Liver (tissue), 9 donors: ENCODE results near the gene EFNB1. TPM values are rescaled to one million over a fixed set of nuclear protein-coding genes. Genes with fewer than 3 reads are reported as not detected.

Source experiments
- DNase-seq: peaks from one replicate; pipeline ENCODE4 v3.0.0-alpha.2; 2017; ENCODE audit warnings: low spot score
- H3K27ac ChIP-seq, 2 donors: one replicate each; pipeline ENCODE4 v1.7.0; 2013; ENCODE audit warnings: inconsistent platforms in 2 of 2, low read length in 2 of 2, control low read depth in 1 of 2, low read depth in 1 of 2, mild to moderate bottlenecking in 1 of 2
- H3K27me3 ChIP-seq, 4 donors: one replicate each; pipeline versions ENCODE4 v1.6.1 to v1.7.0; 2013; ENCODE audit warnings: low read length in 3 of 4, inconsistent platforms in 1 of 4, mild to moderate bottlenecking in 1 of 4, moderate library complexity in 1 of 4; ENCODE audit not compliant: control insufficient read depth in 4 of 4, insufficient read depth in 4 of 4
- H3K36me3 ChIP-seq, 4 donors: one replicate each; pipeline versions ENCODE4 v1.6.1 to v1.7.0; 2013; ENCODE audit warnings: low read length in 3 of 4, mild to moderate bottlenecking in 3 of 4, low read depth in 1 of 4, moderate library complexity in 1 of 4; ENCODE audit not compliant: control insufficient read depth in 4 of 4, insufficient read depth in 3 of 4
- H3K4me1 ChIP-seq, 4 donors: one replicate each; pipeline versions ENCODE4 v1.6.1 to v1.7.0; 2013; ENCODE audit warnings: low read length in 3 of 4, mild to moderate bottlenecking in 3 of 4, moderate library complexity in 1 of 4; ENCODE audit not compliant: control insufficient read depth in 4 of 4, insufficient read depth in 4 of 4
- H3K4me3 ChIP-seq, 3 donors: one replicate each; pipeline versions ENCODE4 v1.6.1 to v1.7.0; 2013; ENCODE audit warnings: low read length in 3 of 3, control low read depth in 1 of 3, low read depth in 1 of 3, mild to moderate bottlenecking in 1 of 3
- H3K9ac ChIP-seq, 2 donors: one replicate each; pipeline ENCODE4 v1.7.0; 2013; ENCODE audit warnings: low read length in 2 of 2, mild to moderate bottlenecking in 2 of 2, moderate library complexity in 2 of 2, control low read depth in 1 of 2, low read depth in 1 of 2
- H3K9me3 ChIP-seq, 4 donors: one replicate each; pipeline versions ENCODE4 v1.6.1 to v1.7.0; 2013; ENCODE audit warnings: low read length in 3 of 4; ENCODE audit not compliant: control insufficient read depth in 4 of 4
- EGR1 ChIP-seq, 2 donors: IDR thresholded peaks; 2 replicates each; pipeline ENCODE4 v1.6.1; 2016 to 2018; ENCODE audit warnings: antibody characterized with exemption in 2 of 2, low read depth in 2 of 2
- FOXA1 ChIP-seq: IDR thresholded peaks from 2 replicates; pipeline ENCODE4 v1.6.1; 2016; ENCODE audit warnings: antibody characterized with exemption
- FOXA2 ChIP-seq: IDR thresholded peaks from 2 replicates; pipeline ENCODE4 v1.6.1; 2016; ENCODE audit warnings: antibody characterized with exemption
- GABPA ChIP-seq, 2 donors: IDR thresholded peaks in 1 of 2; conservative IDR thresholded peaks in 1 of 2; 2 replicates each; pipeline ENCODE4 v1.6.1; 2016; ENCODE audit warnings: antibody characterized with exemption in 2 of 2, mild to moderate bottlenecking in 1 of 2, moderate library complexity in 1 of 2
- HNF4A ChIP-seq, 2 donors: conservative IDR thresholded peaks; 2 replicates each; pipeline ENCODE4 v1.6.1; 2016; ENCODE audit warnings: antibody characterized with exemption in 2 of 2, mild to moderate bottlenecking in 2 of 2
- HNF4G ChIP-seq: IDR thresholded peaks from 2 replicates; pipeline ENCODE4 v1.6.1; 2016; ENCODE audit warnings: antibody characterized with exemption
- JUND ChIP-seq, 2 donors: IDR thresholded peaks; 2 replicates each; pipeline ENCODE4 v1.6.1; 2016; ENCODE audit warnings: antibody characterized with exemption in 2 of 2
- NR2F2 ChIP-seq: IDR thresholded peaks from 2 replicates; pipeline ENCODE4 v1.6.1; 2016; ENCODE audit warnings: antibody characterized with exemption
- RAD21 ChIP-seq, 2 donors: IDR thresholded peaks; 2 replicates each; pipeline ENCODE4 v1.6.1; 2016; ENCODE audit warnings: antibody characterized with exemption in 2 of 2, mild to moderate bottlenecking in 2 of 2
- RXRA ChIP-seq, 2 donors: IDR thresholded peaks; 2 replicates each; pipeline ENCODE4 v1.6.1; 2017 to 2018; ENCODE audit warnings: antibody characterized with exemption in 2 of 2, mild to moderate bottlenecking in 1 of 2
- SP1 ChIP-seq: IDR thresholded peaks from 2 replicates; pipeline ENCODE4 v1.6.1; 2018; ENCODE audit warnings: antibody characterized with exemption, mild to moderate bottlenecking
- TAF1 ChIP-seq: conservative IDR thresholded peaks from 2 replicates; pipeline ENCODE4 v1.6.1; 2016; ENCODE audit warnings: antibody characterized with exemption, mild to moderate bottlenecking
- YY1 ChIP-seq: IDR thresholded peaks from 2 replicates; pipeline ENCODE4 v1.6.1; 2016; ENCODE audit warnings: antibody characterized with exemption, mild to moderate bottlenecking
- WGBS: extraction: QIAGEN DNeasy Blood & Tissue Kit; methylation state at CpG from one replicate; pipeline ENCODE4 v1.1.7; 2013; 5-methylcytosine and 5-hydroxymethylcytosine counted together
- polyA plus RNA-seq, 2 donors: library from polyadenylated mRNA; stranded (reverse) in 1 of 2; unstranded in 1 of 2; fragments of 200-250 nt in 1 of 2; fragments of >200 nt in 1 of 2; fragmentation: Nextera tagmentation in 1 of 2; extraction: Ambion mirVana in 1 of 2; gene quantifications; one replicate each; pipeline versions ENCODE4 v1.2.1 to v1.2.3, GENCODE V29; 2013 to 2015
- total RNA-seq, 2 donors: library from RNA; depleted of rRNA; stranded (reverse); fragments of >200 nt; gene quantifications; one replicate each; pipeline ENCODE4 v1.2.3, GENCODE V29; 2014
- TF ChIP-seq, protein P1 (sequence below): IDR thresholded peaks from 2 replicates; pipeline ENCODE4 v1.6.1; 2016; ENCODE audit warnings: antibody characterized with exemption
- TF ChIP-seq, protein P2 (sequence below): IDR thresholded peaks from 2 replicates; pipeline ENCODE4 v1.6.1; 2016; ENCODE audit warnings: antibody characterized with exemption
- TF ChIP-seq, protein P3 (sequence below): IDR thresholded peaks from 2 replicates; pipeline ENCODE4 v1.6.1; 2016; ENCODE audit warnings: antibody characterized with exemption
- TF ChIP-seq, protein P4 (sequence below): fragments of 150-350 bp; IDR thresholded peaks from 2 replicates; pipeline ENCODE4 v1.5.1; 2017; ENCODE audit warnings: improper control_type of control experiment, low read depth, low read length; ENCODE audit not compliant: missing input control
- TF ChIP-seq, protein P5 (sequence below): IDR thresholded peaks from 2 replicates; pipeline ENCODE4 v1.6.1; 2016; ENCODE audit warnings: antibody characterized with exemption, mild to moderate bottlenecking
- donor health status: healthy.
- donor health status: healthy.
- donor health status: healthy.
- donor health status: healthy.
- donor health status: healthy.

The EFNB1 gene
- total and polyA plus RNA-seq, 4 donors, result 3.6 to 8.9 (median 8.1) TPM

DNA sequence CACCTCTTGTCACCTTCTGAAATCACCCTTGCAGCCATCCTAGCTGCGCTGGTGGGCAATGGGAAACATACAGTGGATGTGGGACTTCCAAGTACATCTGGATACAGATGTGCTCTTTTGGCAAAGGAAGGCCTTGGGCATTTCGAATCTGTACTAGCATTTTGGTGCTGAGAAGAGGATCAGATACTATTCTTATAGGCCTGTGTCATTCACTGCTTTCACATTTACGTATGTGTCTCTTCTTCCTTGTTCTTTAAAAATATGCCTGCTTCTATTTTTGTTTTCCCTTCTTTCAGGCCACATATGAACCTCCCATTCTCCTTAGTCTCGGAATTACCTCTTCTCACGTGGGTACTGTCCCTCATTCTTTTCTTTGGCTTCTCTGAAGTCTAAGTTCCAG, 53.1 kb downstream of the EFNB1 start:
- H3K27me3 ChIP-seq, result no peaks in the 10 kb centered on the region
- no peak overlapping the region for H3K27ac ChIP-seq
- no peaks in the 10 kb centered on the region for H3K9me3 ChIP-seq
- H3K9ac ChIP-seq, result no peak overlapping the region
- DNase-seq, result no peak
- H3K4me1 ChIP-seq, result peaks cover 0 to 6% (median 0%) of the 10 kb centered on the region in 4 donors
- WGBS, result 95% methylated on average over 5 of the region's 5 CpGs
- no peaks in the 10 kb centered on the region for H3K36me3 ChIP-seq
- H3K4me3 ChIP-seq, result no peak overlapping the region
- TF ChIP-seq RXRA (IDR thresholded peaks at IDR 0.05) (no peak), FOXA2 (no peak), SP1 (no peak), YY1 (no peak), RAD21 (IDR thresholded peaks at IDR 0.05) (no peak), EGR1 (IDR thresholded peaks at IDR 0.05; ENCODE audit: low read depth in 2 of 2) (no peak), FOXA1 (no peak), HNF4A (conservative IDR thresholded peaks at IDR 0.05) (no peak), HNF4G (no peak), TAF1 (no peak), JUND (IDR thresholded peaks at IDR 0.05) (no peak), NR2F2 (no peak), GABPA (IDR thresholded peaks at IDR 0.05 in 1 of 2, conservative IDR thresholded peaks at IDR 0.05 in 1 of 2) (no peak)
- TF ChIP-seq, protein P1, sequence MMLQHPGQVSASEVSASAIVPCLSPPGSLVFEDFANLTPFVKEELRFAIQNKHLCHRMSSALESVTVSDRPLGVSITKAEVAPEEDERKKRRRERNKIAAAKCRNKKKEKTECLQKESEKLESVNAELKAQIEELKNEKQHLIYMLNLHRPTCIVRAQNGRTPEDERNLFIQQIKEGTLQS, result no peak
- TF ChIP-seq, protein P2, sequence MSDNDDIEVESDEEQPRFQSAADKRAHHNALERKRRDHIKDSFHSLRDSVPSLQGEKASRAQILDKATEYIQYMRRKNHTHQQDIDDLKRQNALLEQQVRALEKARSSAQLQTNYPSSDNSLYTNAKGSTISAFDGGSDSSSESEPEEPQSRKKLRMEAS, result no peak
- TF ChIP-seq, protein P3, sequence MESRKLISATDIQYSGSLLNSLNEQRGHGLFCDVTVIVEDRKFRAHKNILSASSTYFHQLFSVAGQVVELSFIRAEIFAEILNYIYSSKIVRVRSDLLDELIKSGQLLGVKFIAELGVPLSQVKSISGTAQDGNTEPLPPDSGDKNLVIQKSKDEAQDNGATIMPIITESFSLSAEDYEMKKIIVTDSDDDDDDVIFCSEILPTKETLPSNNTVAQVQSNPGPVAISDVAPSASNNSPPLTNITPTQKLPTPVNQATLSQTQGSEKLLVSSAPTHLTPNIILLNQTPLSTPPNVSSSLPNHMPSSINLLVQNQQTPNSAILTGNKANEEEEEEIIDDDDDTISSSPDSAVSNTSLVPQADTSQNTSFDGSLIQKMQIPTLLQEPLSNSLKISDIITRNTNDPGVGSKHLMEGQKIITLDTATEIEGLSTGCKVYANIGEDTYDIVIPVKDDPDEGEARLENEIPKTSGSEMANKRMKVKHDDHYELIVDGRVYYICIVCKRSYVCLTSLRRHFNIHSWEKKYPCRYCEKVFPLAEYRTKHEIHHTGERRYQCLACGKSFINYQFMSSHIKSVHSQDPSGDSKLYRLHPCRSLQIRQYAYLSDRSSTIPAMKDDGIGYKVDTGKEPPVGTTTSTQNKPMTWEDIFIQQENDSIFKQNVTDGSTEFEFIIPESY, result no peak
- TF ChIP-seq, protein P4, sequence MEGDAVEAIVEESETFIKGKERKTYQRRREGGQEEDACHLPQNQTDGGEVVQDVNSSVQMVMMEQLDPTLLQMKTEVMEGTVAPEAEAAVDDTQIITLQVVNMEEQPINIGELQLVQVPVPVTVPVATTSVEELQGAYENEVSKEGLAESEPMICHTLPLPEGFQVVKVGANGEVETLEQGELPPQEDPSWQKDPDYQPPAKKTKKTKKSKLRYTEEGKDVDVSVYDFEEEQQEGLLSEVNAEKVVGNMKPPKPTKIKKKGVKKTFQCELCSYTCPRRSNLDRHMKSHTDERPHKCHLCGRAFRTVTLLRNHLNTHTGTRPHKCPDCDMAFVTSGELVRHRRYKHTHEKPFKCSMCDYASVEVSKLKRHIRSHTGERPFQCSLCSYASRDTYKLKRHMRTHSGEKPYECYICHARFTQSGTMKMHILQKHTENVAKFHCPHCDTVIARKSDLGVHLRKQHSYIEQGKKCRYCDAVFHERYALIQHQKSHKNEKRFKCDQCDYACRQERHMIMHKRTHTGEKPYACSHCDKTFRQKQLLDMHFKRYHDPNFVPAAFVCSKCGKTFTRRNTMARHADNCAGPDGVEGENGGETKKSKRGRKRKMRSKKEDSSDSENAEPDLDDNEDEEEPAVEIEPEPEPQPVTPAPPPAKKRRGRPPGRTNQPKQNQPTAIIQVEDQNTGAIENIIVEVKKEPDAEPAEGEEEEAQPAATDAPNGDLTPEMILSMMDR, result no peak
- TF ChIP-seq, protein P5, sequence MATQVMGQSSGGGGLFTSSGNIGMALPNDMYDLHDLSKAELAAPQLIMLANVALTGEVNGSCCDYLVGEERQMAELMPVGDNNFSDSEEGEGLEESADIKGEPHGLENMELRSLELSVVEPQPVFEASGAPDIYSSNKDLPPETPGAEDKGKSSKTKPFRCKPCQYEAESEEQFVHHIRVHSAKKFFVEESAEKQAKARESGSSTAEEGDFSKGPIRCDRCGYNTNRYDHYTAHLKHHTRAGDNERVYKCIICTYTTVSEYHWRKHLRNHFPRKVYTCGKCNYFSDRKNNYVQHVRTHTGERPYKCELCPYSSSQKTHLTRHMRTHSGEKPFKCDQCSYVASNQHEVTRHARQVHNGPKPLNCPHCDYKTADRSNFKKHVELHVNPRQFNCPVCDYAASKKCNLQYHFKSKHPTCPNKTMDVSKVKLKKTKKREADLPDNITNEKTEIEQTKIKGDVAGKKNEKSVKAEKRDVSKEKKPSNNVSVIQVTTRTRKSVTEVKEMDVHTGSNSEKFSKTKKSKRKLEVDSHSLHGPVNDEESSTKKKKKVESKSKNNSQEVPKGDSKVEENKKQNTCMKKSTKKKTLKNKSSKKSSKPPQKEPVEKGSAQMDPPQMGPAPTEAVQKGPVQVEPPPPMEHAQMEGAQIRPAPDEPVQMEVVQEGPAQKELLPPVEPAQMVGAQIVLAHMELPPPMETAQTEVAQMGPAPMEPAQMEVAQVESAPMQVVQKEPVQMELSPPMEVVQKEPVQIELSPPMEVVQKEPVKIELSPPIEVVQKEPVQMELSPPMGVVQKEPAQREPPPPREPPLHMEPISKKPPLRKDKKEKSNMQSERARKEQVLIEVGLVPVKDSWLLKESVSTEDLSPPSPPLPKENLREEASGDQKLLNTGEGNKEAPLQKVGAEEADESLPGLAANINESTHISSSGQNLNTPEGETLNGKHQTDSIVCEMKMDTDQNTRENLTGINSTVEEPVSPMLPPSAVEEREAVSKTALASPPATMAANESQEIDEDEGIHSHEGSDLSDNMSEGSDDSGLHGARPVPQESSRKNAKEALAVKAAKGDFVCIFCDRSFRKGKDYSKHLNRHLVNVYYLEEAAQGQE, result no peak
